Ectodermal cell (in vitro differentiated cells): ENCODE data around the gene NENF.

Experiments
- H3K27ac ChIP-seq: 2 replicates; pipeline ENCODE4 v1.7.0; 2013; ENCODE audit warnings: mild to moderate bottlenecking, low read depth, low read length; ENCODE audit not compliant: insufficient read depth, poor library complexity, severe bottlenecking
- H3K27me3 ChIP-seq: 2 replicates; pipeline ENCODE4 v1.7.0; 2013; ENCODE audit warnings: mild to moderate bottlenecking, low read length; ENCODE audit not compliant: insufficient read depth, control insufficient read depth, poor library complexity, severe bottlenecking
- H3K36me3 ChIP-seq: one replicate; pipeline ENCODE4 v1.7.0; 2013; ENCODE audit warnings: low read length; ENCODE audit not compliant: control insufficient read depth, insufficient read depth
- H3K4me1 ChIP-seq: one replicate; pipeline ENCODE4 v1.7.0; 2013; ENCODE audit warnings: low read length; ENCODE audit not compliant: control insufficient read depth, insufficient read depth
- H3K4me3 ChIP-seq: 2 replicates; pipeline ENCODE4 v1.7.0; 2013; ENCODE audit warnings: low read depth, low read length, control low read depth; ENCODE audit not compliant: insufficient read depth
- H3K9me3 ChIP-seq: 2 replicates; pipeline ENCODE4 v1.7.0; 2013; ENCODE audit warnings: mild to moderate bottlenecking, low read length, moderate library complexity; ENCODE audit not compliant: control insufficient read depth
- WGBS, 2 experiments: methylation state at CpG; one replicate each; pipeline ENCODE4 v1.1.7; 2013; ENCODE audit warnings: missing lambda C conversion rate in 2 of 2; 5-methylcytosine and 5-hydroxymethylcytosine counted together

Gene NENF

DNA sequence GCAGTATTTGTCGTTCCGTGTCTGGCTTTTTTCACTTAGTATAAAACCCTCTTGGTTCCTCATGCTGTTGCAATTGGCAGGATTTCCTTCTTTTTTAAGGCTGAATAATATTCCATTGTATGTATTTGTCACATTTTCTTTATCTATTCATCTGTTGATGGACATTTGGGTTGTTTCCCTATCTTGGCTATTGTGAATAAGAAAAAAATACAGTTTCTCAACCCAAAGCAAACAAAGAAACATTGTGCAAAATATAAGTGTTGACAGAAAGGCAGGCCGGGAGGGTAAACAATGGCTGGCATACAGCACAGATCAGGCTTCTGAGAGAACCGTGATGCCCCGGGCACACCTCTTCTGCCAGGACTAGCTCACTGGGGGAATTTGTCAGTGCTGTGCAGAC, 26.9 kb downstream of the NENF start:
- H3K9me3 ChIP-seq = no peaks in the 10 kb centered on the region
- 88% methylated on average over 5 of the region's 5 CpGs for WGBS, 2 experiments
- H3K27ac ChIP-seq = no peak overlapping the region
- no peaks in the 10 kb centered on the region for H3K36me3 ChIP-seq
- H3K27me3 ChIP-seq = no peaks in the 10 kb centered on the region
- H3K4me1 ChIP-seq = peaks cover 6% of the 10 kb centered on the region
- no peak overlapping the region for H3K4me3 ChIP-seq

DNA sequence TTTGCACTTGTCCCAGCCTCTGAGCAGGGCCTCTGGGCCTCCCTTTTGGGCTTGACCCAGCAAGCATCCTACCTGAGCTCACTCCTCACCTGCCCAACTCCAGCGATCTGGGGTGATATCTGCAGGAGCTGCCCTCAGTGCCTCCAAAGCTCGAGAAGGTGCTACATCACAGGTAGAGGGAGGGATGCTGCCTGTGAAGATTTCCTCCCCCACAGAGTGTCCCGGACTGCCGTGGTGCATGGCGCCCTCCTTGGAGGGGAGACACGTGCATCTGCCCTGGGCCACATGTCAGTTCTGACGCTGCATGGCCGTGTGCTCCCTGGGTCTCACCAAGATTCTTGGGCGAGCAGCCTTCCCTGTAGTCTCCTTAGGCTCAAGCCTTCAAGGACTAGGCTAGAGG, 27.7 kb downstream of the NENF start:
- Histone ChIP-seq H3K4me3 (no peak overlapping the region), H3K27me3 (no peaks in the 10 kb centered on the region), H3K4me1 (peaks cover 6% of the 10 kb centered on the region), H3K9me3 (no peaks in the 10 kb centered on the region), H3K27ac (no peak overlapping the region), H3K36me3 (no peaks in the 10 kb centered on the region)
- 93 to 94% methylated on average over 9 of the region's 9 CpGs for WGBS, 2 experiments

DNA sequence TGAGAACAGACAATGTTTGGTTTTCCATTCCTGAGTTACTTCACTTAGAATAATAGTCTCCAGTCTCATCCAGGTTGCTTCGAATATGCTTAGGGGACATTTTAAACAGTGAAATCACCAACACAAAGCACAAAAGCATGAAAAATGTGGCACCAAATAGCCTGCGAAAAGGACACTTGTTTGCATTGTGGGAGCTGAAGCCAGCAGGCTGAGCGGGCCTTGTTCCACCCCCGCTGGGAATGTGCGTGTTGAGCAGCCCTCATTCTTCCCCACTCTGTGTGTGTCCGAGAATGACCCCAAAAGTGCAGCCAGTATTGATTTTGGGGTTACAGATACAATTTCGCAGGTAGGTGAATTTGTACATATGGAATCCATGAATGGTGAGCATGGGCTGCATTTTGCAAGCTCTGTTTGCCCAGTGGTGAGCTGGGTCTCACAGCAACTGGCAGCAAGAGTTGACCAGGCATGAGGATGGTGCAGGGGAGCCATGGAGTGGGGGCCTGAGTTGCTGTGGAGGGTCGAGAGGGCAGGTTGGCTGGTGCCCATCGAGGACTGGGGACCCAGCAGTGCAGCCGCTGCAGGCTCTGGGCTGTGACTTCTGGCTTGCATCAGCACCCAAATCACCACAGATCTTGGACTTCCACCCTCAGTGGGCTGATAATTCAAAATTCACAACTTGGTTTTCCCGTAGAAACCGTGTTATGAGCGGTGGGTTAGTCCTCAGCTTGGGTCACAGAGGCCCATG, 29.4 kb downstream of the NENF start:
- 79 to 80% methylated on average over 13 of the region's 13 CpGs for WGBS, 2 experiments
- no peaks in the 10 kb centered on the region for H3K27me3 ChIP-seq

DNA sequence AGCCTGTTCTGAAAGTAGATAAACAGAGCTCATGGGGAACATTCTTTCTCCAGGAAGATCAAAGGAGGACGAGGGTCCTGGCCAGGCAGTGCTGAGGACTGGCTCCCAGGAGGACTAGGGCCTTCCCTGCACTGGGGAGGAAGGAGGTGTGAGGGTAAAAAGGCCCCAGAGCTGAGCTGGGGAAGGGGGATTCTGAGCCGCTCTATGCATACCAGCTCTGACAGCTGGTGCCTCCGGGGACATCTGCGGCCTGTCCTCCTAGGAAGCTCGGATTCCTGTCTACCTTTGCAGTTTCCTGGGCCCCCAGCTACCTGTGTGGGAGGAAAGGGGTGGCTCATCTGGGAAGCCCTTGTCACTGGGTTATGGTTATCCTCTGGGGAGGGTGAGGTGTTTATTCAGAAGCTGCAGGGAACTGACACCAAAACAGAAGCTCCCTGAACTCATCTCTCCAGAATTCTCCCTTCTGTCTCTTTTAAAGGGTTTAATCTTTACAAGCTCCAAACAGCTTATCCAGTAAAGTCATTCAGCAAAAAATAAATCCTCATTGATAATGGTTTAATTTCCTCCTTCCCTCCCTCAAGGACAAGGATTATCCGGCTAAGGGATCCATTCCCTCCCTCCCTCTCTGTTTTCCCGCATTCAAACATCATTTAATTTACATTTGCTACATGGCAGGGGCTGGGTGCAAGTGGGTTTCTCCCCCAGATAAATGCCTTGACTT, 31.0 kb downstream of the NENF start:
- H3K4me1 ChIP-seq = peaks cover 6% of the 10 kb centered on the region
- H3K9me3 ChIP-seq = no peaks in the 10 kb centered on the region
- 68 to 71% methylated on average over 7 of the region's 7 CpGs for WGBS, 2 experiments
- no peaks in the 10 kb centered on the region for H3K36me3 ChIP-seq
- no peaks in the 10 kb centered on the region for H3K27me3 ChIP-seq
- no peak overlapping the region for H3K27ac ChIP-seq
- no peak overlapping the region for H3K4me3 ChIP-seq

More for the DNA sequence above, 29.4 kb downstream of the NENF start:
- Histone ChIP-seq H3K27ac (no peak overlapping the region), H3K36me3 (no peaks in the 10 kb centered on the region), H3K4me1 (peaks cover 6% of the 10 kb centered on the region), H3K4me3 (no peak overlapping the region), H3K9me3 (no peaks in the 10 kb centered on the region)

DNA sequence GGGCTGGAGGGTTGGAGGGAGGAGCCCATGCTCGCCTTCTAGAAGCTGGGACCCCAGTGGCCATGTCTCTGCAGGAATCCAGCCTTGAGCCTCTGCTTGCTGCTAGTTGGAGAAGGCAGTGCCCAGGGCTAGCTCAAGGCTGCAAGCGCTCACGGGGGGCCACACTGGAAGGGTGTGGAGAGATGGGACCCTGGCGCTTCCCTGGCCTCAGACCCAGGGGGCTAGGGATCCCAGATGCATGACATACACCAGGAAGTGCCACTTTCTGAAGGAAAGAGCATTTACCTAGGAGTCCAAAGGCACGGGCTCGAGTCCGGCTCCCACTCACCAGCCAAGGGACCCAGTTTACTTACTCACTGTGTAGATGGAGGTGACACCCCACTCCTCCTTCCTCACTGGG, 32.6 kb downstream of the NENF start:
- 95 to 98% methylated on average over 7 of the region's 7 CpGs for WGBS, 2 experiments
- Histone ChIP-seq H3K9me3 (no peaks in the 10 kb centered on the region), H3K36me3 (no peaks in the 10 kb centered on the region), H3K27me3 (no peaks in the 10 kb centered on the region), H3K27ac (no peak overlapping the region), H3K4me3 (no peak overlapping the region), H3K4me1 (peaks cover 6% of the 10 kb centered on the region)

DNA sequence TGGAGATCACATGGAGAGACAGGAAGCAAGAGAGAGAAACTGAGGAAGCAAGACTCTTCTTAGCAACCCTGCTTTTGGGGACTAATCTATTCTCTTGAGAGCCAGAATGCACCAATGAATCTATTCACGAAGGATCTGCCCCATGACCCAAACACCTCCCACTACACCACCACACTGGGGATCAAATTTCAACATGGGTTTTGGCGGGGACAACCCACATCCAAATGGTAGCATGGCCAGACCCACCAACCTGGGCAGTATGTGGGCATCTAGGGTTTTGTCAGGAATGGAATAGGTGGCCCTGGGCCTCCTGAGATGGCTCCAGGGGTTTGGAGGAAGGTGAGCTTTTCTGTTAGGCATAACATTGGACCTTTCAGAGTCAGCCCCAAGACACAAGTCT, 33.7 kb downstream of the NENF start:
- 85 to 94% methylated on average over 2 of the region's 2 CpGs for WGBS, 2 experiments
- no peaks in the 10 kb centered on the region for H3K36me3 ChIP-seq
- no peak overlapping the region for H3K27ac ChIP-seq
- H3K4me3 ChIP-seq = no peak overlapping the region
- H3K4me1 ChIP-seq = peaks cover 6% of the 10 kb centered on the region
- no peaks in the 10 kb centered on the region for H3K9me3 ChIP-seq
- H3K27me3 ChIP-seq = no peaks in the 10 kb centered on the region

DNA sequence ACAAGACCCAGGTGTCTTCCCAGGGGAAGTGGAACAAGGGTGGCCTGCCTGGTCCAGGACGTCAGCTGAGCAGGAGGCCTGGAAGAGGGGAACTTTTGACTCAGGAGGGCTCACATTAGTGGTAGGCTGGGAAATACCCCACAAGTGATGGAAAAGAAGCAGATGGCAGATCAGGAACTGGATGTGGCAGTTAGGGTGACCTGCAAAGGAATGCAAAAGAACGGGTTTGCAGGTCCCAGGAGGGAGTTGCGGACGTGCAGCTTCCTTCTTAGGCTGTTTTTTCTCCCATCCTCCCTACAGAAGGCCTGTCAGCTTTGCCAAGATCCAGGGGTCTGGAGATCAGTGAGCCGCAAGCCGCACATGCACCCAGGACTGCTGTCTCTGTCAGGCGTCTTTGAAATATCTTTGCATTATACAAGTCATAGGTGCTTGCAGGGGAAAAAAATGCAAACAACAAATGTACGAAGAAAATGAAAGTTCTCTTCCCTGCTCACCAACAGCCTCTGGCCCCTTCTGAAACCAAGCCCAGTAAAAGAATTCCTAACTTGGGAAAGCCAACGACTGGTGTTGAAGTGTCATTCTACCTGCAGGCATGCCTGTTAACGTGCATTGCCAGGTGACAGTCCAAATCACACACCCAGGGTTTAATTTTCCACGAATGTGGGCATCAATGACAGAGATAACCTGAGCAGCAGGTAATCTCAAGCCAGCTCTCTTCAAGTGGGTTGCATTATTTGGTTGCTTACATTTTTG, 34.4 kb downstream of the NENF start:
- 89 to 93% methylated on average over 11 of the region's 11 CpGs for WGBS, 2 experiments
- Histone ChIP-seq H3K4me1 (peaks cover 2% of the 10 kb centered on the region), H3K27ac (no peak overlapping the region), H3K27me3 (no peaks in the 10 kb centered on the region), H3K4me3 (no peak overlapping the region), H3K36me3 (no peaks in the 10 kb centered on the region), H3K9me3 (no peaks in the 10 kb centered on the region)

DNA sequence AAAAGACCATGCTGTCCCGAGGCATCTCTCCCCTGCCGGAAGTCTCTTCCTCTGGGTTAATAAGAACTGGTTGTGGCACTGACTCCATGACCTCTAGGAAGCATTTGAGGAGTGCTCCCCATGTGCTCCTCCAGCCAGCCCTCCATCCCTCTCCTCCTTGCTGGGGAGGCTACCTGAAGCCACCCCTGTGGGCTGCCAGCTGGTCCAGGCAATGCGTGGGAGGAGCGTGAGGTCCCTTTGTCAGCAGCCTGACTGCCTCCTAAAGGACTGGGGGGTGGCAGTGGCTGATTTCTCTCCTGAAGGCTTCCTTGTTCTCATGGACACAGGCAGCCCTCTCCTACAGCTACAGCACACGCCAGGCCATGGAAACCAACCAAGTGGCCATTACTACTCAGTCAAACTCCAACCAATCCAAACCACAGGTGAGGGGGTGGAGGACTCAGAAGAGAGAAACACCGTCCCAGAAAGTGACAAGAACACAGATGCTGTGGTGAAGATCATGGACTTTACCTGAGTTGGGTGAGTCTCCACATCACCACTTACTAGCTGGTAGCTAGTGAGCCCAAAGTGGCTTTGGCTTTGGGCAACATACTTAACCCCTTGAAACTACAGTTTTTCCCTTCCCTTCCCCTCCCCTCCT, 35.2 kb downstream of the NENF start:
- no peak overlapping the region for H3K4me3 ChIP-seq
- no peaks in the 10 kb centered on the region for H3K27me3 ChIP-seq
- H3K27ac ChIP-seq = no peak overlapping the region
- no peaks in the 10 kb centered on the region for H3K4me1 ChIP-seq
- H3K36me3 ChIP-seq = no peaks in the 10 kb centered on the region
- H3K9me3 ChIP-seq = no peaks in the 10 kb centered on the region
- 88% methylated on average over 5 to 6 of the region's 6 CpGs for WGBS, 2 experiments

DNA sequence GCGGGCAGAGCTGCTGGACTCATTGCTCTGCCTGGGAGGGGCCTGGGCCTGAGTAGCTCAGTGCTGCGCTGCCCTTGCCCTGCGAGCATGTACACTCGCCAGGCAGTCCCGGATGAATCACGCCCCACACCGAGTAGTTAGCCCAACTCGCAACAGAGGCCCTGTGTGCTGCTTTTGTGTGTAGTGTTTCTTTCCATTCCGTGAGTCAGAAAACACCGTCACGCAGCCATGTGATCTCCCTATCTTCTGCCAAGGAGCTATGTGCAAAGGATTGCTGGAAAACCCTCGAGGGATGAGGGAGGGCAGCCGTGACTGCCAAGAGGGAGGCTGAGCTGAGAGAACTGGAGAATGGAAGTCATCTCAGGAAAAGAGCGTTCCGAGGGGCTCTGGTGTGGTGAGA, 37.3 kb downstream of the NENF start:
- Histone ChIP-seq H3K4me1 (no peaks in the 10 kb centered on the region), H3K27ac (no peak overlapping the region), H3K36me3 (no peaks in the 10 kb centered on the region), H3K9me3 (no peaks in the 10 kb centered on the region), H3K27me3 (no peaks in the 10 kb centered on the region), H3K4me3 (no peak overlapping the region)
- 87 to 89% methylated on average over 15 of the region's 15 CpGs for WGBS, 2 experiments

DNA sequence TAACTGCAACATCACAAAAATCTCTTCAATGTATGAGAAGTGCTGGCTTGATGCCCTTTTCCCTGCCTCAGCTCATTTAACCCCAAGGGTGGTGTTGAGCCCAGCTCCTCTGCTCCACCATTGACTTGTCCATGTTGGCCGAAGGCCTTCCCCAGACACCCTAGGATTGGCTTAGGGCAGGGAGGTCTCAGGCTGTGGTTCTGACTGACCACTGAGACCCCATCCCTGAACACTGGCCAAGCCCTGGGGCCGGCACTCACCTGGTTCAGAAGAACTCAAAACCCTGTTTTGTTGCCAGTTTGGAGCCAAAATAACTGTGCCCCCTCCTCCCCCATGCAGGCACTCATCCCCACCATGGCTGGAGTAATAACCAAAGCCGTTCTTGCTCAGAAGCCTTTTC, 38.6 kb downstream of the NENF start:
- no peaks in the 10 kb centered on the region for H3K27me3 ChIP-seq
- no peaks in the 10 kb centered on the region for H3K4me1 ChIP-seq
- no peaks in the 10 kb centered on the region for H3K9me3 ChIP-seq
- H3K4me3 ChIP-seq = no peak overlapping the region
- H3K27ac ChIP-seq = no peak overlapping the region
- H3K36me3 ChIP-seq = no peaks in the 10 kb centered on the region
- WGBS, 2 experiments = 94 to 95% methylated on average over 3 of the region's 3 CpGs
